ENCODE results near the gene TOM1L2.
A peak's percentile ranks its signal among the peaks of the same experiment; 100 is the strongest.

Gene TOM1L2

DNA sequence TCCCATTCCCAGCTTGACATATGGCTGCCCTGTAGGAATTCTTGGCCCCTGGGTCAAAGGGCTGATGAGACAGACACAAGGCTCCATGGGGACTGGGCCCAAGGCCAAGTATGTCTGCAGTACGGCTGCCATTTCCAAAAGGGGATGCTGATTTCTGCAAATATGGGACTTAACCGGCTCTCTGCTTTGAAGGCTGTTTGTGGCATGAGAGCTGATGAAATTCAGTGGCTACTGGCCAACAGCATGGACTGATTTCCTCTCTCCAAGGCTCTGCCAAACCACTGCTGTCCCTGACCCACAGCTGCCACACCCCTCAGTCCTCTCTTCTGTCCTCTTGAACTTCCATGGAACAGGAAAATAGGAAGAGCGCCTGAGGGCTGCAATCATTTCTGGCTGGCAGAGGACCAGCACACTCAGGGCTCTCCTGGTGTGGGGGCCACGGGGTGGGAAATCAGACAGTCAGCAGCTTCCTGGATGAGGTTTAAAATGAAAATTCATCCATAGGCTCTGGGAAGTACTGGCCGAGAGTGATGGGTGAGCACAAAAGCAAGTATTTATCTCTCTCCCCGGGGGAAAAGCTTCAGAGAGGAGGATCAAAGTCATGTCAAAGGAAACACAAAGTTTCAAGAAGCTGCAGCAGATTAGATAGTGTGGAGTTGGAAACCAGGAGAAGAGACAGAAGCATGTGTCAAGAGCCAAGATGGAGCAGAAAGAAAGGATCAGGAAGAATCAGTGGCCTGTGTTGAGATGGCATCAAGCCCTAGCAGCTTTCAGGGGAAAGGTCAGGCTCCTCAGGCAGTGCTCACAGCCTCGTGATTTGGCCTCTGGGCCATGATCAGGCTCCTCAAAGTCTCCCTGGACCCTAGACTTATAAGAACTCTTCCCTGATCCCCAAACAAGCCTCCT lies 71.3 kb downstream of the TOM1L2 start:
- no peak for FAIRE-seq
- peak; percentile 81 for DNase-seq (ENCODE audit: low spot score)

DNA sequence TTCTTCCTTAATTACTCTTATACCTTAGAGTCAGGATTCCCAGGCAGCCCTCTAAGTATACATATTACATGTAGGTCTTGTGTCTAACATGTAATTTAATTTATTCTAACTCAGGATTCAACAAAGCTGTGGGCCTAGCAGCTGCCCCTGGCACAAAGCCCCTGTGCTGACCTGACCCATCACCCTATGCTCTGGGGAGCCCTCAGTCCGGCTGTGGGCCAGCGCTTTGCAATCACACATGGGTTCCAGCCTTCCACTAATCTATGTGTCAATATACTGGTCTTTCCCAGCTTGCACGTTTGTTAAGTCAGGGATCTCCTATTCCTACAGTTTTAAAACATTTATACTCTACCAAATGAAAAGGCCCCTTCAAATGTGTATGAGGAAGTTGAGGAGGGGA lies 72.7 kb downstream of the TOM1L2 start:
- DNase-seq (ENCODE audit: low spot score) = no peak
- no peak for FAIRE-seq

DNA sequence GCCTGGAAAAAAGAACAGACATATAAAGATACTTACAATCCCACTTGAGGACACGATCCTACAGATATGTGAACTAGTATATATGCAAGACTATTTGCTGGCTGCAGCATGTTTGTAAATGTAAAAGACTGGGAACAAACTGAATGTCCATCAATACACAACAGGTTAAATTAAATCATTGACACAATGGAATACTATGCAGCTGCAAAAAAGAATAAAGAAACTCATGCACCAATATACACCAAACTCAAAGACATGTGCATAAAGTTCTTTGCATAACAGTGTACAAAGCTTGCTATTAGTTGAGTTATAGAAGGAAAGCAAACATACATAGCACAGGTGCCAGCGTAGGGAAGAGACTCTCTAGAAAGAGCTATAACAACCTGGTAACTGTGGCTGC lies 73.5 kb downstream of the TOM1L2 start:
- FAIRE-seq (no peak), DNase-seq (ENCODE audit: low spot score) (no peak)

DNA sequence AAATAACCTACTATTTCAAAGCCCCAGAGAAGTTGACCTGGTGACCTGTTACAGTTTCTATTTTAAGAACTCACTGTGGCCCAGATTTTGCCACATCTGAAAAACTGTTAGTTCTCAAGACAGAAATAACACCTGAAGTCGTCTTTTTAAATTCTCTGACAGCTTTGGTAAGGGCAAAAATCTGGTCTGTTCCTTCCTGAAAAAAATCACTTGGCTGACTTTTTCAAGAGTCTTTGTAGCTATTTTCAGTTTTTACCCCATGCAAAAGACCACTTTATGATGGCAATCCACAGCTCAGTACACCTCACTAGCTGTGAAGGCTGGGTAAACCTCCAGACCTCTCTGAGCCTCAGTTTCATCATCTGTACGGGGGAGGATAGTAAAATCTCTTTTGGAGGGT lies 74.8 kb downstream of the TOM1L2 start:
- DNase-seq (ENCODE audit: low spot score) (no peak), FAIRE-seq (no peak)

DNA sequence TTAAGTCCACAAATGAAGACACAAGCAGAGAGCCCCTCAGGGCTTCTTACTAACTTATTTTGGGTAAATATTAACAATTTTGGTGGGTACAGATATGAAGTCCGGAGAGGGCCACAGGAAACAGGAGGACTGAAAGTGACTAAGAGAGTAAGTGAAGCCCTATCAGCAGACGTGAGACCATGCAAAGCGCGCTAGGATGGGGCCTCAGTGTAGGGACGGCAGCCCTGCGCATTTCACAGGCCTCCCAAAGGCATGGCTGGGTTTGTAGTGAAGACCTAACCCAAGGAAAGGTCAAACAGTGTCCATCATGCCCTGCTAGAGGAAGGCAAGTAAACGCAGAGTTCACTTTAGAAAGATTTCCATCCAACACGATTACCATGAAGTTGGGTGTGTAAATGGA lies 75.5 kb downstream of the TOM1L2 start:
- no peak for DNase-seq (ENCODE audit: low spot score)
- no peak for FAIRE-seq

DNA sequence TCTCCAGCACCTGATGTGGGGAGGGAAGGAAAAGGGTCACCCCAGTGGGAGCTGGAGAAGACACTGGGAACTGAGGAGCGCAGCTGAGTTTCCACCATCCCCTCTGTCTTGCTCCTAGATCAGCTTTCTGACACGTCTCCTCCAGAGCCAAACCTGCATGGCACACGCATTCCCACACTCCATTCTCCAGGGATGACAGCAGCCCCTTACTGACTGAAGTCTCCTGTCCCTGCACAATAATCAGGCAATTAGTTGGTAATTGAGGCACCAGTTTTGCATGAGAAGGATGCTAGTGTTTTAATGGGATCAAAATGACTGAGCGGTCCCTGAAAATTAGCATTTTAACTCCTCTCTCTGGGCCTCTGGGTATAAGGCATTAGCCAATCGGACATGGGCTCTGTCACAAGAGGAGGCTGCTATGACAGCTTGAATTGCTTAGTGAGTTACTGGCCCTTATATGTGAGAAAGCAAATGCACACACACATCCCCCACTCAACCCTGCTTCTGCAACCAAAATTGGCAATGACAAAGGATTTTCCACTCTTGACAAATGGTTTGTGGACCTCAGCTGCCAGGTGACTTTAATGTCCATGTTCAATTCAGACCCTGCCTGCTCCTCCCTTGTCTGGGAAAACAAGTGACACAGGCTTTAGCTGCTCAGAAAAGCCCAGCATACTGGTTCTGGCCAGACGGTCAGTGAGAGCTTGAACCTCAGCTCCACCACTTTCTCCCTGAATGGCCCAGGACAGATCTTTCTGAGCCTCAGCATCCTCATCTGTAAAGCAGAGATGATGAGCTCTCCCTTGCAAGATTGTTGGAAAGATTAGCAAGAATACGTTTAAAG lies 78.2 kb downstream of the TOM1L2 start:
- no peak for FAIRE-seq

DNA sequence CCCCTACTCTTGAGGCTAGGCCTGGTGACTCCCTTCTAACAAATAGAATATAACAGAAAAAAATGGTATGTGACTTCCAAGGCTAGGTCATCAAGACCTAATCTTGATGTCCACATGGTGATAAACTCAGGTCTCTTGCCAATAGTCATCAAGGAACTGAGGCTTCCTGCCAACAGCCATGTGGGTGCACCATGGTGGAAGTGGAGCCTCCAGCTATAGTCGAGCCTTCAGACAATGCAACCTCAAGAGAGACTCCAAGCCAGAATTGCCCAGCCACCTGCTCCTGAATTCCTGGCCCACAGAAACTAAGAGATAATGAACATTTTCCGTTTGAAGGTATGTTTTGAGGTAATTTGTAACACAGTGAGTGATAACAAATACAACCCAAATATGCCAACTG lies 79.5 kb downstream of the TOM1L2 start:
- FAIRE-seq (no peak), DNase-seq (ENCODE audit: low spot score) (no peak)

More for the DNA sequence above, 78.2 kb downstream of the TOM1L2 start:
- DNase-seq (ENCODE audit: low spot score) = no peak

DNA sequence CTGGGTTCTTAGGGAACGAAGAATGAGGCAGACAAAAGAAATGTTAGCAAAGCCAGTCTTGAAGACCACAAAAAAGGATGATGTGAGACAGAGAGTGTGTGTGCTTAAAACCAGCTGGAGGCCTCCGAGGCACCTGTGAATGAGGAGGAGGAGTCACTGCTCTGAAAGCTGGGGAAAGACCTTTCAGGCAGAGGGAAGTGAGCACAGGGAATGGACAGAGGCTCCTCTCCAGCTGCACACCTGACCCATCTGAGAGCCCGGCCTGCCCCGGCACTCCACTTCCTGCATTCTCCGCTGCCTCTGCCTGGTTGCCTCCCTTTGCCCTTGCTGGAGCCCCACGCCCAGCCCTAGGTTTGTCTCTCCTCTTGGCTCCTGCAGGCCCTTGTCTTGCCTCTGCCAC lies 80.2 kb downstream of the TOM1L2 start:
- DNase-seq (ENCODE audit: low spot score) = no peak
- no peak for FAIRE-seq

DNA sequence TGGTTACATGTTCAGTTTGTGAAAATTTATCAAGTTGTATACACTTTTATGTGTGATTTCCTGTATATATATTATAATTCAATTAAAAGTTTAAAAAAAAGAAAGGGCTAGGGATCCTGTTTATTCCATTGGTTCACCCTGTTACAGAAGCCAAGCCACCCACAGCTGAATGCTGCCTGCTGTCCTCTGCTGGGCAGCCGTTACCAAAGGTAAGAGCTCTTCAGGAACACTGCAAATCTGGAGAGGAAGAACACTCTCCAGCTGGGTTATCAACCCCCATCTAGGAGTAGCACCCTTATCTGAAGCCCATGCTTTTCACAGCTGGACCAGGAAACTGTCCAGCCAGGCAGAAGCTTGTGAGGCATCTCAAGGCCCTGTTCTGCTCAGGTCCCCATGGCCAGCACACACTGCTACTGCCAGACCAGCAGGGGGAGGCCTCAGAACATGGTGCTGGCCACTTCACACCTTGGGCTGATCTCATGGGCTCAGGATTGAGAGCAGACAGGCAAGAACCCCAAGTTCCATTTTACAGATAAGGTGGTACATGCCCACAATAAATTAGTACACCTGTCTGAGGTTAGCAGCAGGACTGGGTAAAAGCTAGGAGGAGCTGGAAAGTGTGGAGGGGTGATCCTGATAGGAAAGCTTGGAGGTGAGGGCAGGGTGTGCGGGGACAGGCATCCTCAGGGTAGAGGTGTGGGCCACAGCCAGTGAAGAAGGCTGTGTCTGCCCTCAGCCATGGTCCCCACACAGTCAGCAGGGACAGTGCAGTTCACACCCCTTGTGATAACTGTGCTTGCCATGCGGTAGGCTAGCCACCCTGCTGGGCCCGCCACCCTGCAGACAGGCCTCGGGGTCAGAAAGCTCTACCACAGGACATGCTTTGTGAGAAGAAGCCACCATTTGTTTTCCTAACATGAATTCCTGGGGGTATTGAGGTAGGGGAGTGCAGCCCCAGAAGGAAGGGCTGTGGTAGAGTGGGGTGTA lies 81.1 kb downstream of the TOM1L2 start:
- DNase-seq (ENCODE audit: low spot score) (peak; percentile 64), FAIRE-seq (no peak)

DNA sequence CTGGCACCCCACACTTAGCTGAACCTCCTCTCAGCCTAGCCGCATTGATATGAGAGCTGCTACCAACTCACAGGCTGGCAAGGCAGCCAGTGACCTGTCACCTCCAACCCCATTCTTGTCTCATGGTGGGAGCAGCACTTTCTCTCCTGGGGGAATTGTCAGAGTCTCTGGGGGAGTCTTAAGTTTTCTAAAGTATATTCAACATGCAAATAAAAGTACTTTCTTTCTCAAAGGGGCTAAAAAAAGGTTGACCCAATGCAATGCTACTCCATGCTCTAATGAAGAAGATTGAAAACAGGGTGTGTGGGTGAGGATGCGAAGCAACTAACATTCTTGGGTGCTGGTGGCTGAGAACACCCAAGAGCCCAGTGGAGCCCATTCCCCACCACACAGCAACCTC lies 82.3 kb downstream of the TOM1L2 start:
- DNase-seq (ENCODE audit: low spot score) (no peak), FAIRE-seq (no peak)

DNA sequence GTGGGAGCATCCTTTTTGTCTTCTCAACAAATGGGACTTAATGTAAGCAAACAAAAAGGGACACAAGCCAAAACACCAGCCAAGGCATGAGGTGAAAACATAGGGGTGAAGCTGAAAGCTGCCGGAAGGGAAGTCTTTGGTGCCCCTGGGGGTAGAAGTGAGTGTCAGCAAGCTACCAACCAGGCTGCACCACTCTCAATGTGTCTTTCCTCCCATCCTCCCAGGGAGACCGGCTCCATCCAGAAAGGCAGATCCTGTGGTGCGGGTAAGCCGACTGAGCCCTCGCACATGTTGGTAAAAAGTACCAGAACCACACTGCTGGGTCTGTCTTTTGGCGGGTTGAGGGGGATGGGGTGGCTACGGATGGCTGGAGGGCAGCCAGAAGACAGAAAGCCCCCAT lies 83.4 kb downstream of the TOM1L2 start:
- FAIRE-seq = no peak
- no peak for DNase-seq (ENCODE audit: low spot score)

DNA sequence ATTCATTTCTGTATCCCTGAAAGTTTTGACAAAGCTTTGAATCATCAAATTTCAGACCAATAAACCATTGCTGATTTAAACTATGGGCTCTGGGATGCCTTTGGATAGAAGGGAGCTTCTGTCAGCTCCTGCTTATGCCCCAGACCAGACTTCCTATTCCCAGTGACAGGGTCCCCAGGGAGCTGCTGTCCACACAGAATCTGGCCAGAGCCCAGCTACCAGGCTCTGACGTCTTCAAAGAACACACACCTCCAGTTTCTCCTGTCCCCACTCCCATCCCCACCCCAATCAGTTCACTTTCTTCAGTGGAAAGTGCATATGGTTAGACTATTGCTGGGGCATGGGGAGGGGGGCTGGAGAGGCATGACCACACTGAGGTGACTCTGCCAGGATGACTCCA lies 83.8 kb downstream of the TOM1L2 start:
- FAIRE-seq (no peak), DNase-seq (ENCODE audit: low spot score) (no peak)

DNA sequence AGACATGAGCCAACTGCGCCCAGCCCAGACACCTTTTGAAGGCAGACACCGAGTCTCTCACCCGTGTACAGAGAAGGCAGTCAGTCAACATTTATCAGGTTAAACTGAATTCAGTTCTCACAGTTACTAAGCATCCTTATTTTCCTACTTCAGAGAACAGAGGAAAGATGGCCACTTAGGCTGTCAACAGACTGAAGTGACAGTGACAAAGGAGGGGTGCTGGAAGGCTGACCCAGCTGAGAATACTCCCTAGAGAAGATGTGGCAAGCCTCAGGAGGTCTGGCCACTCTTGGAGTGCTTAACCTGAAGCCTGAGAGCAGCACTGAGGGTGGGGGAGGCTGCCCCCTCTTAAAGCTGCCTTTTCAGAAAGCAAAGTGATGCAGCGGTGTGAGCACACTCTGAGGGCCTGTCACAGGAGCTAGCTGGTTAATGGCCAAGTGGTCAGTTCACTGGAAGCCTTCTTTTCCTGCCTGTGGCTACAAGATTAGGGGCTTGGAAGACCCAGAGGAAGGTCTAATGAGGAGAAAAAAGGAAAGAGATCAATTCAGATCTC lies 84.4 kb downstream of the TOM1L2 start:
- no peak for DNase-seq (ENCODE audit: low spot score)
- FAIRE-seq = no peak

DNA sequence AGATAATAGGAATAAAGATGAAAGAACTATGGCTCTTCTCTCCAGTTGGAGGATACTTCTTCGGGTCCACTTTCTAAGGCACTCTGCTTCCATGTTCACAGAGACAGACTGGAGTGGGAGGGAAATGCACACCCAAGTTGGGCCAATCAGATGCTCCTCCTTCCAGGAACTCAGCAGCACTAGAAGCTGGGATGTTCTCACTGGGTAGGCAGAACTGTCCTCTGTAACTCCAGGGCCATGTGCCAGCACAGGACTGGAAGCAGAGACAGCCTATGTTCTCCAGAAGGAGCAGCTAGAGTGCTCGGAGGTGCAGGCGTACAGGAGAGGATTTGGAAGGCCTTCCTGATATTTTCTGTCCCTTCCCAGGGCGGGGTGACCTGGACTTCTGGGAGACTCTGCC lies 85.5 kb downstream of the TOM1L2 start:
- no peak for DNase-seq (ENCODE audit: low spot score)
- FAIRE-seq = no peak

DNA sequence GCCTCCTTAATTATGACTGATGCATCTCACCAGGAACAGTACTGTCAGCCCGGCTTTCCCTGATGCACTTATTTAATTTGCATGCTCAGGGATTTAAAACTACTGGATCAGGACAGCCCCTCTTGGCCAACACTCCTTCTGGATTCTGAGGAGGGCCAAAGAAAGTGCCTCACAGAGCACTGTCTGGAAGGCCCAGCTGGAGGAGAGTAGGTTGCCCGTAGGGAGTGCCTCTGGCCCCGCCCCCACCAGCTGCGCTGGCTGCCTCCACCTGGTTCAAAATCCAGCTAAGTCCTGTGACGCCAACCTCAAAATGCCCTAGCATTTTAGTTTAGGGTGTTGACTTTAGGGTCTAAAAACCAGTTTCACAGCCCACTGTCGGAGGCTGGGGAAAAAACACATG lies 86.0 kb downstream of the TOM1L2 start:
- FAIRE-seq = no peak

DNA sequence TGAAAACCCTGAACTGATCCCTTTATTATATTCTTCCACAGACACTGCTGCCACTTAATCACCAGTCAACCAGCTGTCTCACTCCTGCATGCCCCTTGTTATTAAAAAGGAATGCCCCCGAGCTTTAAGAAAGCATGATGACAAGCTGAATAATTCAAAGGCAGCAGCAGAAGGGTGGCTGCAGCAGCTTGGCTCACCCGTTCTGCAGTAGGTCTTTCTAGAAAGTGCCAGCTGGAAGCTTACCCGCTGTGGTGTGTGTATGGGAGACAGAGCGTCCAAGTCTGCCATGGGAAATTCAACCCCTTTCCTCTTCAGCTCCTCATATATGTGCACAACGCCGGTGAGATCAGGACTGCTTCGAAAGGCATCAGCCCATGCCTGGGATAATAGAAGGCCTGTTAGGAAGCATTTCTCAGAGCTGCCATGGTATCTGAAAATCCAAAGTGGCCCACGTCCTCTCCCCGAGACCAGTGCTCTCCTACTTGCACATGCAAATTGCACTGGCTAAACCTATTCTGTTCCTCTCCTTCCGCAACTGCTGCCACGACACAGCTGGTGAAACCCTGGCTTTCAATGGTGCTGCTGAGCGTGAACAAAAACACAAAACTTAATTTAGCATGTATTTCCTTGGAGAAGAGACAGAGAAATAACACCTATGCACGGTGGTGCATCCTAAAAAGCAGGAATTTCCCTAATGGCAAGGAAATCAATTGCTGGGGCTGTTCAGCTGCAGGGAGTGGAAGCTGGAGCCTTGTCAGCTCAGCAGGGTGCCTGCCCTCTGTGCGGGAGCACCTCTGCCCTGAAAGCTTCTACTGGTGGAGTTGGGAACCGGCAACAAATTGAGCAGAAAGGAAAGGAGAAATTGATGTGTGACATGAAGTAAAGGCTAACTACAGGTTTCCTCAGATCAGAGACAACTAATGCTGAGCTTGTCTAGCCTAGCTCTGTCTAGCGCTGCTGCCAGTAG lies 87.5 kb downstream of the TOM1L2 start:
- FAIRE-seq (no peak), DNase-seq (ENCODE audit: low spot score) (no peak)

More for the DNA sequence above, 86.0 kb downstream of the TOM1L2 start:
- DNase-seq (ENCODE audit: low spot score) = no peak

DNA sequence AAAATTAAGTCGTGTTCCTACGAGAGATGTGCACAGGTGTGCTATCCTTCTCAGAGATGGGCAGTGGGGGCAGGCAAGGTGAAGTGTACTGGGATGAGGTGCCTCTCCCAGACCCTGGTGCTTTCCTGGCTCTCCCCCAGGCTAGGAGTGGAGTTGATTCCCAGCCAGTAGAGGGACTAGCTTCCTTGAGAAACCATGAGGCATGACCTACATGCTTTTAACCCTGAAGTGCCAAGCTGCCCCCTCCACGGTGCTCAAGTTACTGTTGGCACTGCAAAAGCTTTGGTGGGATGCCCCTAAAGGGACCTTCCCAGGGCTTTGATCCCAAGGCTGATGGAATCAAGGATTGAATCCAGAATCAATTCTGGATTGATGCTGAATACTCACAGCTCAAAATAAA lies 88.4 kb downstream of the TOM1L2 start:
- DNase-seq (ENCODE audit: low spot score) (no peak), FAIRE-seq (no peak)

DNA sequence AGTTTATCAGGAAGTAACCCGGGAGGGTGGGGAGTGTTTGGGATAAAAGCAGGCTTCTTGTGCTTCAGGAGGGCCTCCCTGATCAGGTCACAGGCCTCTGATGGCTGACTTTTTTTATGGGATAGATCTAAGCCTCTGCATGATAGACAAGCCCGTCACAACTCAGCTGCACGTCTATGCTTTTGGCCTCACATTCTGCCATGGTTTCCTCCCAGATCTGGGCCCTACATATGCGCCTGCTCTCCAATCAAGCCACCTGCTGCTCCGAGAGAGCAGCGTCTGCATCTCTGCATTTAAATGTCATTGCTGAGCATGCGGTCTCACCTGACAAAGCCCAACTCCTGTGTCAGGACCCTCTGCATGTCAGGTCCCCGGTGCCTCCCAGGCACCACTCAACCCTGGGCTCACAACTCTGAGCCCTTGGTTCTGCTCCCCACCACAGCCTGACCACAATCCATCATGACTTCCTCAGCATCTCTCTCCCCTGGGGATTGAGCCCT lies 90.1 kb downstream of the TOM1L2 start:
- no peak for DNase-seq (ENCODE audit: low spot score)
- FAIRE-seq = no peak

DNA sequence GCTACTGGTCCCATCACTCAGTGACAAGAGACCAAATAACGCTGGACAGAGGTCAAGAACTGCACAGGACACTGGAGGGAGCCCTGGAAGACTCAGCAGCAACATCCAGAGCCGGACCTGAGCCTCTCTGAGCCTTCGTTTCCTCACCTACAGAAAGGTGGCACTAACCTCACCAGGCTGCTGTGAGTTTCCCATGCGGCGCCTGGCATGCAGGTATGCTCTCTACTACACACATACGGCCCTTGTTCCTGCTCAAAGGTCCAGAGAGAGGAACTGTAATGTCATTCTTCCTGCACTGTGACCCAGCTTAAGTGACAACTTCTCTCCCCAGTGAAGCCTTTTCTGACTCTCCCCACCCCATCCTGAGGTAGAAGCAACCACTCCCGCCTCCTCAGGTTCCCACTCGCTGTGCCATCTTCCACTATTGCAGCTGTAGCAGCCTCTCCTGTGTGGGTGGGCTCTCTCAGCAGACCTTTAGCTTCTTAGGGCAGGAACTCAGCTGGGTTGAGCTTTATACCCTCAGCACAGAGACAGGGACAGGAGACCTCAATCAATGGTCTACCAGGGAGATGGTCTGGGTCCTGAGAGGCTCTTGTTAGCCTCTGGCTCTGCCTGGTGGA lies 91.5 kb downstream of the TOM1L2 start:
- DNase-seq (ENCODE audit: low spot score) = no peak
- no peak for FAIRE-seq

All from urothelium cell line (cell line).